Stomach (tissue), 9 donors: ENCODE results near the gene KRT6B. TPM values are rescaled to one million over a fixed set of nuclear protein-coding genes. Genes with fewer than 3 reads are reported as not detected.

ENCODE experiments used
- DNase-seq, 2 donors: peaks; one replicate each; pipeline versions ENCODE4 v3.0.0 to v3.0.0-alpha.2; 2013 to 2019
- H3K27ac ChIP-seq, 5 donors: fragments of 200-600 bp in 4 of 5; sonication (generic) in 4 of 5; one replicate each; pipeline ENCODE4 v1.5.1; 2013 to 2019; ENCODE audit warnings: mild to moderate bottlenecking in 1 of 5, moderate library complexity in 1 of 5
- H3K27me3 ChIP-seq, 3 donors: fragments of 200-600 bp; sonication (generic); one replicate each; pipeline ENCODE4 v1.5.1; 2017 to 2019; ENCODE audit warnings: mixed run types in 1 of 3
- H3K36me3 ChIP-seq, 4 donors: fragments of 200-600 bp; sonication (generic); 1 replicate in 3 of 4; 2 replicates in 1 of 4; pipeline ENCODE4 v1.5.1; 2016 to 2019
- H3K4me1 ChIP-seq, 4 donors: fragments of 200-600 bp; sonication (generic); one replicate each; pipeline ENCODE4 v1.5.1; 2016 to 2019
- H3K4me3 ChIP-seq, 4 donors: fragments of 200-600 bp; sonication (generic) in 3 of 4; one replicate each; pipeline ENCODE4 v1.5.1; 2016 to 2019; ENCODE audit warnings: mild to moderate bottlenecking in 1 of 4
- H3K9me3 ChIP-seq, 4 donors: fragments of 200-600 bp; sonication (generic); one replicate each; pipeline ENCODE4 v1.5.1; 2016 to 2019
- EP300 ChIP-seq: sonication (generic); formaldehyde crosslinking; IDR thresholded peaks from one replicate; pipeline ENCODE4 v1.6.1; 2017; ENCODE audit warnings: antibody characterized with exemption
- POLR2A ChIP-seq, 4 donors: fragments of 450-650 bp; IDR thresholded peaks; one replicate each; pipeline ENCODE4 v1.6.1; 2016; ENCODE audit warnings: antibody characterized with exemption in 4 of 4, control low read depth in 2 of 4, mild to moderate bottlenecking in 1 of 4, moderate library complexity in 1 of 4
- POLR2AphosphoS5 ChIP-seq, 3 donors: sonication (generic); formaldehyde crosslinking; IDR thresholded peaks; one replicate each; pipeline ENCODE4 v1.6.1; 2016; ENCODE audit warnings: antibody characterized with exemption in 3 of 3
- WGBS, 5 donors: extraction: QIAGEN DNeasy Blood & Tissue Kit in 3 of 5; methylation state at CpG; one replicate each; pipeline versions ENCODE4 v1.1.5 to v1.1.7; 2013 to 2018; 5-methylcytosine and 5-hydroxymethylcytosine counted together
- intact Hi-C: fragments of 100-400 bp; cut with DNase I; formaldehyde crosslinking; loops from one replicate; pipeline ENCODE4 v1.15.1; 2023; ENCODE audit warnings: low total_unique reads
- polyA plus RNA-seq, 3 donors: library from polyadenylated mRNA; stranded (reverse); fragments of 200-250 nt; gene quantifications; one replicate each; pipeline ENCODE4 v1.2.3, GENCODE V29; 2013
- total RNA-seq, 5 donors: library from RNA; depleted of rRNA; stranded (reverse); fragments of >200 nt; gene quantifications; one replicate each; pipeline versions ENCODE4 v1.1.0 to v1.2.3, GENCODE V29; 2014 to 2016
- TF ChIP-seq, protein P1 (sequence below), 7 experiments: fragments of 450-650 bp in 4 of 7; fragments of 200-600 bp in 3 of 7; sonication (generic) in 3 of 7; IDR thresholded peaks; one replicate each; pipeline ENCODE4 v1.5.1; 2016 to 2019; ENCODE audit warnings: antibody characterized with exemption in 7 of 7, control low read depth in 2 of 7, mild to moderate bottlenecking in 1 of 7
- donor health status: healthy with polysubstance abuse.
- donor health status: Bipolar disorder and iron deficiency.
- donor health status: healthy.

Gene KRT6B
- total and polyA plus RNA-seq, 8 donors: 0.46 to 9.2 (median 0.55) TPM; not detected in 5

DNA sequence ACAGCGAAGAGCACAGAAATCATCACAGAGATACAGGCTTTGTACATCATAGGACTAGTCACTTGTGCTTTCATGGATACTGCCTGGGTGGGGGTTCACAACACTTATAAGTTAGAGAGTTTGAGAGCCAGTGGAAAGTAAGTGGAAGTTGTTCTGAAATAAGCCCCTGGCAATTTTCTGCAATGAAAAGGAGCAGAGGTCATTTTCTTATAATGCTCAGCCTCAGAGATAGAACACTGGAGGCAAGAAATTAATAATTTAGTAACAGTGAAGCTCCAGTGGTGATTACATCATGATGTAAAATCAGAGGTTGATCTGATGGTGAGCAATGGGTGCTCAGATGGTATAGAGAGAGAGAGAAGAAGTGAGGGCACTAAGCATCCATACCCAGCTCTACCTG is 35.3 kb upstream of the KRT6B start:
- no peak for DNase-seq
- H3K27me3 ChIP-seq: peaks cover 0 to 11% (median 6%) of the 10 kb centered on the region in 3 donors
- no peaks in the 10 kb centered on the region for H3K36me3 ChIP-seq
- peaks cover 0 to 9% (median 3%) of the 10 kb centered on the region in 4 donors for H3K9me3 ChIP-seq
- H3K27ac ChIP-seq: no peak overlapping the region
- no peak for TF ChIP-seq POLR2A (IDR thresholded peaks at IDR 0.05)
- TF ChIP-seq POLR2AphosphoS5 (IDR thresholded peaks at IDR 0.05): no peak
- TF ChIP-seq EP300: no peak
- TF ChIP-seq, protein P1, sequence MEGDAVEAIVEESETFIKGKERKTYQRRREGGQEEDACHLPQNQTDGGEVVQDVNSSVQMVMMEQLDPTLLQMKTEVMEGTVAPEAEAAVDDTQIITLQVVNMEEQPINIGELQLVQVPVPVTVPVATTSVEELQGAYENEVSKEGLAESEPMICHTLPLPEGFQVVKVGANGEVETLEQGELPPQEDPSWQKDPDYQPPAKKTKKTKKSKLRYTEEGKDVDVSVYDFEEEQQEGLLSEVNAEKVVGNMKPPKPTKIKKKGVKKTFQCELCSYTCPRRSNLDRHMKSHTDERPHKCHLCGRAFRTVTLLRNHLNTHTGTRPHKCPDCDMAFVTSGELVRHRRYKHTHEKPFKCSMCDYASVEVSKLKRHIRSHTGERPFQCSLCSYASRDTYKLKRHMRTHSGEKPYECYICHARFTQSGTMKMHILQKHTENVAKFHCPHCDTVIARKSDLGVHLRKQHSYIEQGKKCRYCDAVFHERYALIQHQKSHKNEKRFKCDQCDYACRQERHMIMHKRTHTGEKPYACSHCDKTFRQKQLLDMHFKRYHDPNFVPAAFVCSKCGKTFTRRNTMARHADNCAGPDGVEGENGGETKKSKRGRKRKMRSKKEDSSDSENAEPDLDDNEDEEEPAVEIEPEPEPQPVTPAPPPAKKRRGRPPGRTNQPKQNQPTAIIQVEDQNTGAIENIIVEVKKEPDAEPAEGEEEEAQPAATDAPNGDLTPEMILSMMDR (IDR thresholded peaks at IDR 0.05): no peak
- intact Hi-C loops: no loop called here
- 0 to 94% (median 45%) methylated on average over 1 of the region's 1 CpG for WGBS, 5 donors
- no peak overlapping the region for H3K4me3 ChIP-seq
- H3K4me1 ChIP-seq: no peaks in the 10 kb centered on the region

DNA sequence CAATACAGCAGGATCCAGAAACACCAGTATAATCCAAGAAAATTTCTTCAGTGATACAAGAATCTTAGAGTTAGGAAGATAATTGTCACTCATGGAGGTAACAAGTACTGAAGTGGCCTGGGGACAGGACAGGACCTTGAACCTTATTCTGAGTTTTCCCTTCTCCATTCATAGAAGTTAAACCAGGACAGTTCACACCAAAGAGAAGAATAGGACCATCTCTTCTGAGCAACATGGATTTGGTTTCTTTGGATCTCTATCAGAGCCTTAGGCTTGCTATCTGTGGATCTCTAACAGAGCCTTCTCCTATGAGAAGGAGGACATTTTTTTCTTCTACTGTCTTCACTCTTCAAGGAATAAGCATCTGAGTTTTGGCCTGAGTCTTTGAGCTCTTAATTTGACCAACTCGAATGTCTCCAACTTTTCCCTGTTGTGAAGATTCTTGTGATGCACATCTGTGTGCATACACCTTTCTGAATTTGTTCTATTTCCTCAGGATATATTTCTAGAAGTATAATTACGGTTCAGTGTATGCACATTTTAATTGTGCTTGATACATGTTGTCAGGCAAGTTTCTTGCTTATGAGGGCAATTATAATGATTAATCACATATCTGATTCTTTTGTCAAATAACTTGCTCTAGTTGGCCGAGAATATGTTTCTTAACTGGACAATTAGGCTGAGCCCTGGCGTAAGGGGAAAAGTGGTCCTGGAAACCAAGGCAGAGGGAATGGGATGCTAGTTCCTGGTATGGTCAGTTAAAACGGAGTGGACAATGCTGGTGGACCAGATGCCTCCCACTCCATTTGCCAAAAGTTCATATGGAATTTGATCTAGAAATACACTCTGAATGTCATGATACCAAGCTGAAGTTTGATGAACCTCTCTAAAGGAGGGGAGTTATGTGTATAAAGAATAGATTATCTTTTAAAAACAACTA is 34.5 kb upstream of the KRT6B start:
- TF ChIP-seq, protein P1 (IDR thresholded peaks at IDR 0.05): no peak
- TF ChIP-seq POLR2A (IDR thresholded peaks at IDR 0.05): no peak
- TF ChIP-seq EP300: no peak
- no peak for TF ChIP-seq POLR2AphosphoS5 (IDR thresholded peaks at IDR 0.05)
- Histone ChIP-seq H3K4me3 (no peak overlapping the region), H3K9me3 (peaks cover 0 to 9% (median 3%) of the 10 kb centered on the region in 4 donors), H3K36me3 (no peaks in the 10 kb centered on the region), H3K4me1 (no peaks in the 10 kb centered on the region), H3K27ac (no peak overlapping the region), H3K27me3 (peaks cover 0 to 8% (median 3%) of the 10 kb centered on the region in 3 donors)
- intact Hi-C loops: no loop called here
- WGBS, 5 donors: 73 to 83% (median 81%) methylated on average over 5 of the region's 5 CpGs
- DNase-seq: no peak

DNA sequence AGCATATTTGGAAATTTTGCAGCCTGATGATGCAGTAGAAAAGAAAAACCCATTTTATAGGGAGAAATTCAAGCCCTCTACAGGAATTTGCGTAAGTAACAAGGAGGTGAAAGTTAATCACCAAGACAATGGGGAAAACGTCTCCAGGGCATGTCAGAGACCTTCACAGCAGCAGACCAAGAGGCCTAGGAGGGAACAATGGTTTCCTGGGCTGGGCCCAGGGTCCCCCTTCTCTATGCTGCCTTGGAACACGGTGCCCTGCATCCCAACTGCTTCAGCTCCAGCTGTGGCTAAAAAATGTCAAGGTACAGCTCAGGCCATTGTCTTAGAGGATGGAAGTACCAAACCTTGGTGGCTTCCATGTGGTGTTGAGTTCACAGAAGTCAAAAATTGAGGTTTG is 28.1 kb upstream of the KRT6B start:
- 57 to 62% (median 61%) methylated on average over 3 of the region's 3 CpGs for WGBS, 5 donors
- TF ChIP-seq, protein P1 (IDR thresholded peaks at IDR 0.05): no peak
- no peak for TF ChIP-seq POLR2A (IDR thresholded peaks at IDR 0.05)
- no peak for TF ChIP-seq POLR2AphosphoS5 (IDR thresholded peaks at IDR 0.05)
- no peak for TF ChIP-seq EP300
- no peak overlapping the region for H3K4me3 ChIP-seq
- H3K9me3 ChIP-seq: peaks cover 0 to 7% (median 3%) of the 10 kb centered on the region in 4 donors
- no peak for DNase-seq
- no peaks in the 10 kb centered on the region for H3K36me3 ChIP-seq
- intact Hi-C loops: no loop called here
- no peak overlapping the region for H3K27ac ChIP-seq
- no peaks in the 10 kb centered on the region for H3K4me1 ChIP-seq
- no peaks in the 10 kb centered on the region for H3K27me3 ChIP-seq

DNA sequence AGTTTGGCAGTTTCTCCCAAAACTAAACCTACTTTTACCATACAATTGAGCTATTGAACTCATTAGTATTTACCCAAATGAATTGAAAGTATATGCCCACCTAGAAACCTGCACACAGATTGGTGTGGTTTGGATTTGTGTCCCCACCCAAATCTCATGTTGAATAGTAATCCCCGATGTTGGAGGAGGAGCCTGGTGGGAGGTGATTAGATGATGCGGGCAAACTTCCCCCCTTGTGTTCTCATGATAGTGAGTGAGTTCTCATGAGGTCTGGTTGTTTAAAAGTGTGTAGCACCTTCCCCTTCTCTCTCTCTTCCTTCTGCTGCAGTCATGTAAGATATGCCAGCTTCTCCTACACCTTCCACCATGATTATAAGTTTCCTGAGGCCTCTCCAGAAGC is 25.7 kb upstream of the KRT6B start:
- no peak overlapping the region for H3K4me3 ChIP-seq
- WGBS, 5 donors: 46 to 88% (median 64%) methylated on average over 2 of the region's 2 CpGs
- no peaks in the 10 kb centered on the region for H3K9me3 ChIP-seq
- H3K27me3 ChIP-seq: no peaks in the 10 kb centered on the region
- TF ChIP-seq POLR2AphosphoS5 (IDR thresholded peaks at IDR 0.05): no peak
- TF ChIP-seq POLR2A (IDR thresholded peaks at IDR 0.05): no peak
- no peak for TF ChIP-seq EP300
- TF ChIP-seq, protein P1 (IDR thresholded peaks at IDR 0.05): no peak
- H3K4me1 ChIP-seq: no peaks in the 10 kb centered on the region
- no peaks in the 10 kb centered on the region for H3K36me3 ChIP-seq
- no peak for DNase-seq
- H3K27ac ChIP-seq: no peak overlapping the region
- intact Hi-C loops: no loop called here
